IPS-15b (cell line): ENCODE results near the gene EPHA2.

ENCODE experiments used
- H3K27me3 ChIP-seq: one replicate; pipeline ENCODE4 v1.6.1; 2013; ENCODE audit warnings: low read length; ENCODE audit not compliant: control insufficient read depth, insufficient read depth
- H3K36me3 ChIP-seq: one replicate; pipeline ENCODE4 v1.6.1; 2013; ENCODE audit warnings: low read length; ENCODE audit not compliant: control insufficient read depth, insufficient read depth
- H3K4me1 ChIP-seq: one replicate; pipeline ENCODE4 v1.6.1; 2013; ENCODE audit warnings: mild to moderate bottlenecking, low read length; ENCODE audit not compliant: control insufficient read depth, insufficient read depth
- H3K4me3 ChIP-seq: one replicate; pipeline ENCODE4 v1.5.1; 2013; ENCODE audit warnings: low read depth, low read length
- H3K9ac ChIP-seq: one replicate; pipeline ENCODE4 v1.6.1; 2013; ENCODE audit warnings: low read depth, mild to moderate bottlenecking, low read length
- H3K9me3 ChIP-seq: one replicate; pipeline ENCODE4 v1.6.1; 2013; ENCODE audit warnings: mild to moderate bottlenecking, low read length; ENCODE audit not compliant: control insufficient read depth, insufficient read depth

EPHA2 gene

DNA sequence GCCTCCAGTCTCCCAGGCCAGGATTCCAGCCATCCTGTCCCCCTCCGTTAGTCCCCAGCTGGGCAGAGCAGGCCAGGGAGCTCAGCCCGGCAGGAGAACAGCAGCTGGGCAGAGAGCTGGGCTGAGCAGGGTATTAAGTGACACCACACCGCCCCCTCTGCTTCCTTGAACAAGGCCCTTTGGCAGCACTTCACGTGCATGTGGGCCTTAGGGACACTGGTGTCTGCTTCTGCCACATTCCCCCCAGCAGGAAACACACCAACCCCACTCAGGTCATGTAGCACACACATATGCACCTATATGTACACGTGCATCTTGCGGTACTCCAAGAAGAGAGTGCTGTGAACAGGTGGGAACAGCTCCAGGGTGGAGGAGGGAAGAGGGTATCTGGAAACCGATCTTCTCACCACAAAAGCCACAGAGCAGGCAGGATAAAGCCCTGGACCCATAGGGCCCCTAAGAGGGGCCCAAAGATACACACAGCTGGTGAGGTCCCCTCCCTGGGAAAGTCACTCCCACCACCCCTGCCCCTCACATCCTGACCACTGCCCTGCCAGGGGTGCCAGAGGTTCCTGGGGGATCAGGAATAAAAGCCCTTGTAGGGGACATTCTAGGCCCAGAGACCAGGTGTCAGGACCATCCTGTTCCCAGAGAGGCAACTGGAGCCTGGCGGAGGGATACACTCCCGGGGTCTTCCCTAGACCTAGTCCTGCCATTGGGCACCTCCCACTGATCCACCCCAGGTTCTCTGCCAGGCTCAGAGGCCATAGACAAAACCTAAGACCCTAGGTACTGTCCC, 4.5 kb downstream of the EPHA2 start:
- no peaks in the 10 kb centered on the region for H3K9me3 ChIP-seq
- peaks cover 29% of the 10 kb centered on the region for H3K4me1 ChIP-seq
- H3K27me3 ChIP-seq, result peaks cover 3% of the 10 kb centered on the region
- no peak overlapping the region for H3K4me3 ChIP-seq
- H3K9ac ChIP-seq, result no peak overlapping the region
- H3K36me3 ChIP-seq, result peaks cover 21% of the 10 kb centered on the region

GRCh38 chr1:16150508-16150907, 5.4 kb downstream of the EPHA2 start:
- Histone ChIP-seq H3K4me1 (peaks cover 30% of the 10 kb centered on the region), H3K4me3 (no peak overlapping the region), H3K27me3 (no peaks in the 10 kb centered on the region), H3K9ac (no peak overlapping the region), H3K36me3 (peaks cover 21% of the 10 kb centered on the region), H3K9me3 (no peaks in the 10 kb centered on the region)

- Histone ChIP-seq H3K27me3 (no peaks in the 10 kb centered on the region), H3K9me3 (no peaks in the 10 kb centered on the region), H3K36me3 (peaks cover 22% of the 10 kb centered on the region), H3K9ac (no peak overlapping the region), H3K4me1 (peaks cover 33% of the 10 kb centered on the region), H3K4me3 (no peak overlapping the region)
These were observed 6.0 kb downstream of the EPHA2 start for GRCh38 chr1:16149702-16150488.

GRCh38 chr1:16149146-16149545, 6.7 kb downstream of the EPHA2 start:
- Histone ChIP-seq H3K36me3 (peaks cover 29% of the 10 kb centered on the region), H3K4me3 (no peak overlapping the region), H3K9me3 (no peaks in the 10 kb centered on the region), H3K27me3 (no peaks in the 10 kb centered on the region), H3K9ac (no peak overlapping the region), H3K4me1 (peaks cover 36% of the 10 kb centered on the region)

DNA sequence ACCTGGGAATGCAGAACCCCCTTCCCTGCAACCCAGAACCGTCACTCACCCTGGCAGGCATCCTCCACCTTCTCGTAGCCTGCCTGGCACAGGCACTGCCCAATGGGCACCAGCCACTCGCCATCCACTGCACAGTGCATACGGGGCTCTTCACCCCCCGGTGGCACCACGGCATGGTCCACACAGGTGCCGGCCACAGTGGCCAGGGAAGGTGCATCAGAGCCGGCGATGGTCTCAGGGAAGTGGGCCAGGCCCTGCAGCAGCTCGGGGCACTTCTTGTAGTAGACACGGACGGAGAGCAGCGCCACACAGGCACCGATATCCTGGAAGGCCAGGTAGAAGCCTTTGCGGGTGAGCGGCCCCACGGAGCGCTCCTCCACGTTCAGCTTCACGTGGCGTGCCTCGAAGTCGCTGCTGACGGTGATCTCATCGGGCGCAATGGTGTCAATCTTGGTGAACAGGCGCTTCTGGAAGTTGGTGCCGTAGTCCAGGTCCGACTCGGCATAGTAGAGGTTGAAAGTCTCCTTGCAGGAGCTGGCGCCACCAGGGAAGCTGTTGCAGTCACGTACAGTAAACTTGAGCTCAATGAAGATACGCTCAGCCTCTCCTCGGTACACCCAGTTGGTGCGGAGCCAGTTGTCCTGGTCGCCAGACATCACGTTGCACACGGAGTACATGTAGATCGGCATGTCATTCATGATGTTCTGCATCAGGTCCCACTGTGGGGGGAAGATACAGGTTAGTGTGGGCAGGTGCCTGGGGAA, 7.4 kb downstream of the EPHA2 start:
- Histone ChIP-seq H3K9me3 (no peaks in the 10 kb centered on the region), H3K4me3 (no peak overlapping the region), H3K4me1 (peaks cover 30% of the 10 kb centered on the region), H3K27me3 (no peaks in the 10 kb centered on the region), H3K36me3 (peaks cover 32% of the 10 kb centered on the region), H3K9ac (no peak overlapping the region)

- Histone ChIP-seq H3K36me3 (peaks cover 40% of the 10 kb centered on the region), H3K9ac (no peak overlapping the region), H3K27me3 (no peaks in the 10 kb centered on the region), H3K4me1 (peaks cover 23% of the 10 kb centered on the region), H3K4me3 (no peak overlapping the region), H3K9me3 (no peaks in the 10 kb centered on the region)
These were observed 8.5 kb downstream of the EPHA2 start for GRCh38 chr1:16147156-16147926.

GRCh38 chr1:16146279-16147155, 9.4 kb downstream of the EPHA2 start:
- Histone ChIP-seq H3K9ac (peak overlapping the region; percentile 12), H3K9me3 (no peaks in the 10 kb centered on the region), H3K4me3 (peak overlapping the region; percentile 38), H3K36me3 (peaks cover 40% of the 10 kb centered on the region), H3K4me1 (peaks cover 23% of the 10 kb centered on the region), H3K27me3 (no peaks in the 10 kb centered on the region)

GRCh38 chr1:16145662-16146278, 10.1 kb downstream of the EPHA2 start:
- Histone ChIP-seq H3K9ac (no peak overlapping the region), H3K36me3 (peaks cover 37% of the 10 kb centered on the region), H3K27me3 (no peaks in the 10 kb centered on the region), H3K4me3 (peak overlapping the region; percentile 38), H3K9me3 (no peaks in the 10 kb centered on the region), H3K4me1 (peaks cover 21% of the 10 kb centered on the region)

DNA sequence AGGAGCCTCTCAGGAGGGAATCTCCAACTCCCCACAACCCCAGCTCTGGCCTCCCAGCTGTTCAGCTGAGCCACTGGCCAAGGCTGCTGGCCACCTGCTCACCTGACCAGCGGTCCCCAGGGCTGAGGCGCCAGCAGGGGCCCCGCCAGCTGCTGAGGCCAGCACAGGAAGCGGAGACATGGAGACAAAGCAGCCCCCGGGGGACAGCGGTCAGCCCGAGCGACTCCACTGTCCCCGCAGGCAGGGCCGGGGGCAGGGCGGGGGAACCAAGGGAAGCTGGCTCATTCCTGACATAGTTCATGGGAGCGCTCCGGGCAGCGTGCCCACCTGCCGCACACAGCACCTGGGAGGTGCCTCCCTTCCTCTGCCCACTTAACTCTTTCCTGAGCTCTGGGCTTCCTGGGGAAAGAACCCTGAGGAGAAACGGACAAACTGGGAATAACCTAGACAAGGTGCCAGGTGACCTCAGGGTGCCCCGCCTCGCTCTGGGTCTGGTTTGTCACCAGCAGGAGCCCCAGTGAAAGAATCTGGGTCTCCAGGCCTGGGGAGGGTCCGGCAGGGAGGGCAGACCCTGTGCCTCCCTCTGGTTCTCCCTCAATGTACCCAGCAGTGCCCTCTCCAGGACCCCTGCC, 10.7 kb downstream of the EPHA2 start:
- Histone ChIP-seq H3K4me1 (peaks cover 22% of the 10 kb centered on the region), H3K9me3 (no peaks in the 10 kb centered on the region), H3K4me3 (no peak overlapping the region), H3K27me3 (no peaks in the 10 kb centered on the region), H3K36me3 (peaks cover 31% of the 10 kb centered on the region), H3K9ac (no peak overlapping the region)
